Prostate gland (tissue), 2 donors: ENCODE measurements around the gene SND1.

Experiments used
- CTCF ChIP-seq, 4 experiments: fragments of 200-600 bp in 2 of 4; fragments of 450-650 bp in 2 of 4; sonication (generic) in 2 of 4; IDR thresholded peaks; 1 replicate in 3 of 4; 2 replicates in 1 of 4; pipeline ENCODE4 v1.5.1; 2016 to 2019; ENCODE audit warnings: antibody characterized with exemption in 4 of 4, mild to moderate bottlenecking in 2 of 4, moderate library complexity in 2 of 4
- POLR2A ChIP-seq: fragments of 450-650 bp; IDR thresholded peaks from one replicate; pipeline ENCODE4 v1.6.1; 2016; ENCODE audit warnings: antibody characterized with exemption, mild to moderate bottlenecking
- POLR2AphosphoS5 ChIP-seq: sonication (generic); formaldehyde crosslinking; IDR thresholded peaks from one replicate; pipeline ENCODE4 v1.6.1; 2017; ENCODE audit warnings: antibody characterized with exemption

DNA sequence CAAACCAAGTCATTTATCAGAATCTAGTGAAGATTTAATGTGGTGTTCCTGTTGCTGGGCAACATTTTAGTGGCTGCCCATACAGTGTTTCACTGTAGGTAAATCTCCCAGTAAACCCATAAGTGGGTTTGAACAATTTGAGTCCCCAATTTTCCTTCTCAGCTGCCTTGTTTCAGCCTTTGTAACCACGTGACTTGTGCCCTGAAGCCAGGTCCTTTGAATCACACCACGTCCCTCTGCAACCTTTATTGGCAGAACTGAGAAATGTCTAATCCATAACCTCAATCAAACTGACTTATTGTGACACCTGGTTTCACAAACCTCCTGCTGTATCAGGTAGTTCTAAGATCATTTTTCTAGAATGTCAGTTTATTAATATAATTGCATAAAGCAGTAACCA is 30.1 kb downstream of the SND1 start:
- TF ChIP-seq POLR2A = no peak
- no peak for TF ChIP-seq CTCF (IDR thresholded peaks at IDR 0.05)
- no peak for TF ChIP-seq POLR2AphosphoS5
